HepG2 (cell line): ENCODE data around the gene MYH15. TPM values are rescaled to one million over a fixed set of nuclear protein-coding genes. Genes with fewer than 3 reads are reported as not detected.

Experiments used
- ATAC-seq: fragments of 200-7000 bp; cut with Tn5 transposase; 3 replicates; pipeline ENCODE4 v1.9.1; 2020; ENCODE audit warnings: mild to moderate bottlenecking, moderate library complexity
- BruUV-seq: library from RNA; stranded (reverse); fragments of 400-500 nt; replicated peaks from 2 replicates; lab custom pipeline; 2021; lab: Mats Ljungman, UMichigan
- CTCF ChIA-PET: fragments of 300-600 bp; formaldehyde crosslinking; extraction: SDS; loops from one replicate; lab custom pipeline; 2021; ENCODE audit warnings: low total read pairs, inconsistent platforms, low intra/inter-chr PET ratio; lab: Yijun Ruan, JAX
- POLR2A ChIA-PET: fragments of 350-600 bp; sonication (Branson Sonifier 250); formaldehyde crosslinking; loops from one replicate; lab custom pipeline; 2020; ENCODE audit warnings: antibody characterized with exemption, inconsistent platforms; lab: Yijun Ruan, JAX
- DNase-seq: peaks from one replicate; pipeline ENCODE4 v3.0.0-alpha.2; 2015; ENCODE audit warnings: low spot score
- FAIRE-seq: peaks from 3 replicates; lab custom pipeline; 2011; peaks lifted over from hg19 to GRCh38; lab: Jason Lieb, UNC
- H2AFZ ChIP-seq: one replicate; pipeline ENCODE4 v1.6.1; 2011; ENCODE audit warnings: low read length, inconsistent platforms
- H3K27ac ChIP-seq: fragments of 300-600 bp; 3 replicates; pipeline ENCODE4 v1.8.0; 2011; ENCODE audit warnings: mixed run types, mild to moderate bottlenecking, mixed read lengths, low read length, inconsistent platforms; ENCODE audit not compliant: insufficient read depth; ENCODE audit errors: extremely low read length
- H3K27me3 ChIP-seq, 2 experiments: fragments of 200-600 bp in 1 of 2; 2 replicates in 1 of 2; 3 replicates in 1 of 2; pipeline versions ENCODE4 v1.6.0 to v1.8.0; 2011; ENCODE audit warnings: low read length in 2 of 2, mild to moderate bottlenecking in 2 of 2, moderate library complexity in 2 of 2, inconsistent platforms in 1 of 2; ENCODE audit not compliant: insufficient read depth in 2 of 2, control insufficient read depth in 1 of 2
- H3K36me3 ChIP-seq, 2 experiments: fragments of 200-600 bp in 1 of 2; replicated peaks in 1 of 2; 2 replicates in 1 of 2; 3 replicates in 1 of 2; pipeline versions ENCODE4 v1.5.1 to v1.8.0; 2011; ENCODE audit warnings: low read length in 2 of 2, inconsistent platforms in 1 of 2; ENCODE audit not compliant: insufficient read depth in 2 of 2, control insufficient read depth in 1 of 2
- H3K4me1 ChIP-seq: 2 replicates; pipeline ENCODE4 v1.5.1; 2012; ENCODE audit warnings: low read length, inconsistent platforms; ENCODE audit not compliant: insufficient read depth
- H3K4me2 ChIP-seq: 2 replicates; pipeline ENCODE4 v1.6.0; 2011; ENCODE audit warnings: low read depth, low read length, inconsistent platforms
- H3K4me3 ChIP-seq, 3 experiments: fragments of 200-600 bp in 1 of 3; sonication (generic), shearing (Covaris generic) in 1 of 3; replicated peaks in 1 of 3; 2 replicates each; pipeline ENCODE4 v1.5.1; 2011 to 2016; ENCODE audit warnings: low read length in 3 of 3, inconsistent platforms in 2 of 3, low read depth in 2 of 3, mild to moderate bottlenecking in 2 of 3, control low read depth in 1 of 3, mixed read lengths in 1 of 3; ENCODE audit not compliant: insufficient read depth in 1 of 3
- H3K79me2 ChIP-seq: one replicate; pipeline ENCODE4 v1.6.1; 2011; ENCODE audit warnings: low read length, inconsistent platforms; ENCODE audit not compliant: insufficient read depth
- H3K9ac ChIP-seq: 2 replicates; pipeline ENCODE4 v1.6.0; 2011; ENCODE audit warnings: mild to moderate bottlenecking, low read depth, low read length, inconsistent platforms; ENCODE audit not compliant: insufficient read depth
- H3K9me3 ChIP-seq: 2 replicates; pipeline ENCODE4 v1.5.1; 2012; ENCODE audit warnings: mild to moderate bottlenecking, low read length
- H4K20me1 ChIP-seq: 2 replicates; pipeline ENCODE4 v1.6.0; 2011; ENCODE audit warnings: inconsistent platforms, mild to moderate bottlenecking, low read length, moderate library complexity; ENCODE audit not compliant: insufficient read depth
- ATF6 ChIP-seq: sonication (generic); formaldehyde crosslinking; conservative IDR thresholded peaks from 2 replicates; pipeline ENCODE4 v1.4.0; 2020; ENCODE audit warnings: missing genetic modification reagents
- HMGXB4 ChIP-seq, 2 experiments: sonication (generic) in 1 of 2; formaldehyde crosslinking in 1 of 2; IDR thresholded peaks; 2 replicates each; pipeline versions ENCODE4 v1.4.0 to v1.6.1; 2018 to 2020; ENCODE audit warnings: missing genetic modification reagents in 2 of 2, borderline replicate concordance in 1 of 2, low read depth in 1 of 2, mild to moderate bottlenecking in 1 of 2, missing biosample characterization in 1 of 2
- KAT8 ChIP-seq: IDR thresholded peaks from 2 replicates; pipeline ENCODE4 v1.6.1; 2016; ENCODE audit warnings: missing genetic modification reagents, missing compliant biosample characterization
- MAFG ChIP-seq: sonication (generic); formaldehyde crosslinking; IDR thresholded peaks from 2 replicates; pipeline ENCODE4 v1.5.1; 2020; ENCODE audit warnings: mild to moderate bottlenecking, missing genetic modification reagents
- NCOA5 ChIP-seq: sonication (generic); formaldehyde crosslinking; IDR thresholded peaks from 2 replicates; pipeline ENCODE4 v1.4.0; 2020; ENCODE audit warnings: missing genetic modification reagents
- NFYC ChIP-seq: IDR thresholded peaks from 2 replicates; pipeline ENCODE4 v1.6.1; 2016; ENCODE audit warnings: missing genetic modification reagents, missing compliant biosample characterization
- NONO ChIP-seq, 2 experiments: fragments of 450-650 bp in 1 of 2; sonication (generic) in 1 of 2; formaldehyde crosslinking in 1 of 2; IDR thresholded peaks in 1 of 2; conservative IDR thresholded peaks in 1 of 2; 2 replicates each; pipeline versions ENCODE4 v1.6.1 to v1.8.0; 2017 to 2022; ENCODE audit warnings: mild to moderate bottlenecking in 1 of 2, missing genetic modification reagents in 1 of 2, moderate library complexity in 1 of 2
- NR1H2 ChIP-seq: sonication (generic); formaldehyde crosslinking; IDR thresholded peaks from 2 replicates; pipeline ENCODE4 v1.8.1; 2022; ENCODE audit warnings: low read depth, missing genetic modification reagents, borderline replicate concordance
- SALL1 ChIP-seq: sonication (generic); formaldehyde crosslinking; IDR thresholded peaks from 2 replicates; pipeline ENCODE4 v1.8.0; 2022; ENCODE audit warnings: mild to moderate bottlenecking, missing genetic modification reagents
- TEAD3 ChIP-seq: optimal IDR thresholded peaks from 2 replicates; pipeline ENCODE3; 2016; ENCODE audit warnings: borderline replicate concordance
- ZBTB44 ChIP-seq: sonication (generic); formaldehyde crosslinking; IDR thresholded peaks from 2 replicates; pipeline ENCODE4 v1.4.0; 2020; ENCODE audit warnings: missing genetic modification reagents
- ZNF142 ChIP-seq: sonication (generic); formaldehyde crosslinking; IDR thresholded peaks from 2 replicates; pipeline ENCODE4 v1.4.0; 2020; ENCODE audit warnings: missing genetic modification reagents
- WGBS: methylation state at CpG from one replicate; pipeline ENCODE4 v1.1.6; 2017; ENCODE audit warnings: low lambda C conversion rate; 5-methylcytosine and 5-hydroxymethylcytosine counted together
- in situ Hi-C: cut with HindIII; loops from 2 replicates; pipeline ENCODE4 v1.10.0; 2017; ENCODE audit warnings: low pct_unique_long_range_greater_than_20kb; ENCODE audit not compliant: extremely low pct_ligation_motif_present
- intact Hi-C: fragments of 100-400 bp; cut with micrococcal nuclease; formaldehyde crosslinking; loops from one replicate; pipeline ENCODE4 v1.10.0; 2022; ENCODE audit not compliant: unreplicated experiment
- polyA plus RNA-seq, 8 experiments: library from polyadenylated mRNA; depleted of rRNA in 3 of 8; stranded (reverse) in 7 of 8; unstranded in 1 of 8; fragments of >200 nt; fragmentation: Illumina TruSeq in 4 of 8; extraction: Trizol in 4 of 8; gene quantifications; 2 replicates each; pipeline versions ENCODE4 v1.2.1 to v1.2.3, GENCODE V29; 2011 to 2016; ENCODE audit warnings: low read depth in 4 of 8, missing spikeins in 1 of 8, mixed read lengths in 1 of 8; ENCODE audit not compliant: insufficient read depth in 1 of 8
- total RNA-seq, 5 experiments: library from RNA; depleted of rRNA; stranded (reverse); fragments of >200 nt; fragmentation: Illumina TruSeq; extraction: Trizol; gene quantifications; 2 replicates each; pipeline ENCODE4 v1.2.3, GENCODE V29; 2016; ENCODE audit warnings: low read depth in 1 of 5

Gene MYH15
- total and polyA plus RNA-seq, 2 of the 13 experiments (the other 11 are each of a cell fraction or from before 2014, with no cell fraction given) = 0.03 to 0.09 TPM

- no peaks in the 10 kb centered on the region for H3K79me2 ChIP-seq
- no peak overlapping the region for H3K9ac ChIP-seq
- no peak for ATAC-seq
- no peaks in the 10 kb centered on the region for H4K20me1 ChIP-seq
- no peak for DNase-seq
- no peaks in the 10 kb centered on the region for H3K9me3 ChIP-seq
- BruUV-seq = no TSS peak
- no peak overlapping the region for H3K27ac ChIP-seq
- no peaks in the 10 kb centered on the region for H3K4me1 ChIP-seq
- no peak for FAIRE-seq
- POLR2A ChIA-PET = no interaction called here
- H3K4me3 ChIP-seq = no peak overlapping the region
- H3K36me3 ChIP-seq = no peaks in the 10 kb centered on the region
- CTCF ChIA-PET = no interaction called here
- no peak overlapping the region for H3K4me2 ChIP-seq
- 10% methylated on average over 6 of the region's 6 CpGs for WGBS
- H2AFZ ChIP-seq = no peak overlapping the region
- in situ Hi-C loops = no loop called here
- H3K27me3 ChIP-seq = no peaks in the 10 kb centered on the region; a peak in 1 of 5 replicates
- intact Hi-C loops = no loop called here
- TF ChIP-seq ZBTB44 (CRISPR knock-in tag) = no peak
- TF ChIP-seq NONO (IDR thresholded peaks at IDR 0.05) = no peak
- TF ChIP-seq NONO (CRISPR knock-in tag; conservative IDR thresholded peaks at IDR 0.05) = no peak
- TF ChIP-seq ATF6 (CRISPR knock-in tag) = no peak
- no peak for TF ChIP-seq NCOA5 (CRISPR knock-in tag)
- no peak for TF ChIP-seq NFYC (CRISPR knock-in tag)
- no peak for TF ChIP-seq ZNF142 (CRISPR knock-in tag)
- no peak for TF ChIP-seq SALL1 (CRISPR knock-in tag)
- no peak for TF ChIP-seq NR1H2 (CRISPR knock-in tag)
- no peak for TF ChIP-seq HMGXB4 (CRISPR knock-in tag; IDR thresholded peaks at IDR 0.05; ENCODE audit: borderline replicate concordance in 1 of 2, low read depth in 1 of 2)
- TF ChIP-seq MAFG (CRISPR knock-in tag) = no peak
- no peak for TF ChIP-seq TEAD3 (CRISPR knock-in tag)
- no peak for TF ChIP-seq KAT8 (CRISPR knock-in tag)
Measured at GRCh38 chr3:108345492-108346205, 164.7 kb downstream of the MYH15 start.
